Activated B cell treated with CpG ODN at 0.5 μM for 24 hours (primary cell): ENCODE results near the gene ALDH1L2. TPM values are rescaled to one million over a fixed set of nuclear protein-coding genes. Genes with fewer than 3 reads are reported as not detected.
"Not testable (repeated sequence)": the region's sequence is repeated elsewhere in the genome, so short reads cannot be mapped to it uniquely, and the experiment has no call there.

Source experiments
- ATAC-seq: fragments of 200-7000 bp; cut with Tn5 transposase; one replicate; pipeline ENCODE4 v1.10.0; 2021; ENCODE audit warnings: low read depth, mild to moderate bottlenecking, moderate library complexity
- CTCF ChIA-PET: fragments of 350-600 bp; sonication (Branson Sonifier 250); formaldehyde crosslinking; loops from one replicate; lab custom pipeline; 2021; ENCODE audit warnings: antibody characterized with exemption; lab: Charles Lee
- POLR2A ChIA-PET: fragments of 350-600 bp; sonication (Branson Sonifier 250); formaldehyde crosslinking; loops from one replicate; lab custom pipeline; 2021; ENCODE audit warnings: antibody characterized with exemption; lab: Charles Lee
- DNase-seq: peaks from one replicate; pipeline ENCODE4 v3.0.0; 2022
- H3K27ac Mint-ChIP-seq: one replicate; pipeline ENCODE4 v1.8.0; 2020; ENCODE audit warnings: mixed read lengths
- H3K27me3 Mint-ChIP-seq: one replicate; pipeline ENCODE4 v1.8.0; 2021; ENCODE audit warnings: mixed read lengths
- H3K36me3 Mint-ChIP-seq: one replicate; pipeline ENCODE4 v1.8.0; 2021; ENCODE audit warnings: low read depth, mixed read lengths
- H3K4me1 Mint-ChIP-seq: one replicate; pipeline ENCODE4 v1.8.0; 2021; ENCODE audit warnings: mixed read lengths
- H3K4me3 Mint-ChIP-seq: one replicate; pipeline ENCODE4 v1.8.0; 2020; ENCODE audit warnings: mild to moderate bottlenecking, mixed read lengths
- H3K9me3 Mint-ChIP-seq: one replicate; pipeline ENCODE4 v1.8.0; 2020; ENCODE audit warnings: mixed read lengths
- CTCF ChIP-seq: fragments of 200-600 bp; IDR thresholded peaks from one replicate; pipeline ENCODE4 v1.8.0; 2022; ENCODE audit warnings: antibody characterized with exemption, mild to moderate bottlenecking
- intact Hi-C: fragments of 100-400 bp; cut with micrococcal nuclease; formaldehyde crosslinking; loops from one replicate; pipeline ENCODE4 v1.15.1; 2024
- total RNA-seq: library from RNA; stranded (reverse); gene quantifications from 2 replicates; pipeline ENCODE4 v1.2.3, GENCODE V29; 2022

ALDH1L2 gene
- total RNA-seq, 1 donor from 2014 or later: 6.5 TPM

GRCh38 chr12:105104762-105105161, 20.5 kb upstream of the ALDH1L2 start:
- ChIA-PET CTCF (no interaction called here), POLR2A (no interaction called here)
- H3K9me3 Mint-ChIP-seq: no peaks in the 10 kb centered on the region
- DNase-seq (no peak), ATAC-seq (no peak)
- no peaks in the 10 kb centered on the region for H3K27me3 Mint-ChIP-seq
- peaks cover 17% of the 10 kb centered on the region for H3K4me1 Mint-ChIP-seq
- TF ChIP-seq CTCF: no peak
- H3K36me3 Mint-ChIP-seq: peaks cover 22% of the 10 kb centered on the region
- no peak overlapping the region for H3K27ac Mint-ChIP-seq
- no peak overlapping the region for H3K4me3 Mint-ChIP-seq
- intact Hi-C loops: loop anchor here (5.0 to 10.0 kb wide), 5 partner anchors 117 to 1853 kb away; partner anchors contain the start of genes EID3, NOPCHAP1, TCP11L2 and TMEM263

DNA sequence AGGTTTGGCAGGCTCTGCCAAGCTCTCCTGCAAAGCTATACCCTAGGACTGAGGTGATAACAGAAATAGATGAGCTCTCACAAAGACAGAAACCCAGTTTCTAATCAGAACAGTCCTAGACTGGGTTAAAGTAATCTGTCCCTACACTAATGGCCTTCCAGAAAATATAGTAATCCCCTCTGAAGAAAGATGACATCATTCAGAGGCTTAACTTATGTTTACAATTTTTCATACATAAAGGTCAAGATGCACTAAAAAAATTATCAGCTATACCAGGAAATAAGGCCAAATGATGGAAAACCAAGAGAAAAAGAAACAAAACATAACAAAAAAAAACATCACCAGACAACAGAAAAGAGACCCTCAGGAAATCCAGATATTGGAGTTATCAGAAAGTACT, 18.4 kb upstream of the ALDH1L2 start:
- peaks cover 13% of the 10 kb centered on the region for H3K4me1 Mint-ChIP-seq
- H3K9me3 Mint-ChIP-seq: no peaks in the 10 kb centered on the region
- no peak overlapping the region for H3K27ac Mint-ChIP-seq
- peaks cover 6% of the 10 kb centered on the region for H3K36me3 Mint-ChIP-seq
- TF ChIP-seq CTCF: no peak
- intact Hi-C loops: loop anchor here (10.0 kb wide), 1 partner anchor 1202 kb away; the partner anchor contains the start of gene TCP11L2
- H3K4me3 Mint-ChIP-seq: no peak overlapping the region
- no peak for ATAC-seq
- DNase-seq: no peak
- ChIA-PET CTCF (no interaction called here), POLR2A (no interaction called here)
- H3K27me3 Mint-ChIP-seq: no peaks in the 10 kb centered on the region

DNA sequence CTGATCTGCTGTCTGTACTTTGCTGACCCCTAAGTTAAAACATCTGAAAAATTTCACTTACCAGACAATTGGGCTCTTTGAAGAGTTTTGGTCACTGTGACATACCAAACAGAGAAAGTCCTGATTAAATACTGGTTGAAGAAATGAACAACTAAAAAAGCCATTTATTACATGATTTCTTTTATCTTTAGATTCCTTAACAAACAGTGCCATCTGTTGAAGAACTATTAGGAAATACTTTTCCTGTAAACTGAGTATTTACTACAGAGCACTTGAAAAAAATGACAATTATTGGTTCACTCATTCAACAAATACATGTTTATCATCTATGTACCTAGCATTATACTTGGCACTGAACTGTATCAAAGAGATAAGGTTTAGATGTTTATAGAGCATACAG, 16.7 kb upstream of the ALDH1L2 start:
- ATAC-seq (no peak), DNase-seq (no peak)
- H3K27me3 Mint-ChIP-seq: no peaks in the 10 kb centered on the region
- H3K4me1 Mint-ChIP-seq: peaks cover 8% of the 10 kb centered on the region
- ChIA-PET POLR2A (no interaction called here), CTCF (no interaction called here)
- H3K36me3 Mint-ChIP-seq: no peaks in the 10 kb centered on the region
- TF ChIP-seq CTCF: no peak
- H3K9me3 Mint-ChIP-seq: peaks cover 4% of the 10 kb centered on the region
- H3K27ac Mint-ChIP-seq: no peak overlapping the region
- intact Hi-C loops: loop anchor here (10.0 kb wide), 1 partner anchor 1204 kb away; the partner anchor contains the start of gene TCP11L2
- no peak overlapping the region for H3K4me3 Mint-ChIP-seq

DNA sequence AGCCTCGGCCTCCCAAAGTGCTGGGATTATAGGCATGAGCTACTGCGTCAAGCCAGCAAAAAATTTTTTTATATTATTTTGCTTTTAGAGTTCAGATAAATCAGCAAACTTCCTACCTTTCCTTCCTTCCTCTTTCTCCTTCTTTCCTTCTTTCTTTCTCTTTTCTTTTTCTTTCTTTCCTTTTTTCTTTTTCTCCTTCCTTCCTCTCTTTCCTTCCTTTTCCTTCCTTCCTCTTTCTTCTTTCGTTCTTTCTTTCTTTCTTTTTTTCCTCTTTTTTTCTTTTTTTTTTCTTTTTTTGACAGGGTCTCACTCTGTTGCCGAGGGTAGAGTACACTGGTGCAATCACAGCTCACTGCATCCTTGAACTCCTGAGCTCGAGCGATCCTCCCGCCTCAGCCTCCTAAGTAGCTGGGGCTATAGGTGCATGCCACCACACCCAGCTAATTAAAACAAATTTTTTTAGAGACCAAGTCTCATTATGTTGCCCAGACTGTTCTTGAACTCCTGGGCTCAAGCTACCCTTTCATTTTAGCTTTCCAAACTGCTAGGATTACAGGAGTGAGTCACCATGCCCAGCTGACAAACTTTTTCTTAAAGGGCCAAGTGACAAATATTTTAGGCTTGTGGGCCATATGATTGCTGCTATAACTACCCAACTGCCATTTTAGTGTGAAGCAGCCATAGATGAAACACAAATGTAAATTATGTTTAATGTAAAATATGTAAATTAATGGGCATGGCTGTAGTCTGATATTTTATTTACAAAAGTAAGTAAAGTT, 16.1 kb upstream of the ALDH1L2 start:
- TF ChIP-seq CTCF: no peak
- intact Hi-C loops: loop anchor here (10.0 kb wide), 1 partner anchor 1204 kb away; the partner anchor contains the start of gene TCP11L2
- Mint-ChIP-seq H3K27ac (no peak overlapping the region), H3K4me1 (peaks cover 8% of the 10 kb centered on the region), H3K9me3 (peaks cover 7% of the 10 kb centered on the region), H3K4me3 (no peak overlapping the region), H3K27me3 (no peaks in the 10 kb centered on the region), H3K36me3 (no peaks in the 10 kb centered on the region)
- ATAC-seq: no peak
- no peak for DNase-seq
- ChIA-PET POLR2A (no interaction called here), CTCF (no interaction called here)

GRCh38 chr12:105099356-105099755, 15.1 kb upstream of the ALDH1L2 start:
- no peaks in the 10 kb centered on the region for H3K27me3 Mint-ChIP-seq

GRCh38 chr12:105095338-105095737, 11.1 kb upstream of the ALDH1L2 start:
- peaks cover 11% of the 10 kb centered on the region for H3K9me3 Mint-ChIP-seq
- H3K4me1 Mint-ChIP-seq, CTCF ChIA-PET, H3K27ac Mint-ChIP-seq, intact Hi-C loops, H3K36me3 Mint-ChIP-seq, ATAC-seq, DNase-seq, H3K27me3 Mint-ChIP-seq, H3K4me3 Mint-ChIP-seq, POLR2A ChIA-PET: not testable (repeated sequence)

More at GRCh38 chr12:105099356-105099755, 15.1 kb upstream of the ALDH1L2 start:
- Mint-ChIP-seq H3K4me3 (no peak overlapping the region), H3K27ac (no peak overlapping the region), H3K36me3 (peaks cover 1% of the 10 kb centered on the region), H3K9me3 (peaks cover 9% of the 10 kb centered on the region), H3K4me1 (peaks cover 8% of the 10 kb centered on the region)
- ATAC-seq: no peak
- TF ChIP-seq CTCF: no peak
- DNase-seq: no peak
- CTCF ChIA-PET: no interaction called here
- POLR2A ChIA-PET: no interaction called here
- intact Hi-C loops: no loop called here
